Activated CD4-positive, alpha-beta T cell treated with anti-CD3 and anti-CD28 coated beads, Interleukin-2, Interleukin-6, amounts not matched to agents 100 ng/mL and 50 ng/mL, durations not matched to agents 16 hours and 8 hours (primary cell): ENCODE data around the gene APOA1.
"Not testable (repeated sequence)": the region's sequence is repeated elsewhere in the genome, so short reads cannot be mapped to it uniquely, and the experiment has no call there.

Experiments used
- DNase-seq: peaks from one replicate; pipeline ENCODE4 v3.0.0-alpha.2; 2020

APOA1 gene

DNA sequence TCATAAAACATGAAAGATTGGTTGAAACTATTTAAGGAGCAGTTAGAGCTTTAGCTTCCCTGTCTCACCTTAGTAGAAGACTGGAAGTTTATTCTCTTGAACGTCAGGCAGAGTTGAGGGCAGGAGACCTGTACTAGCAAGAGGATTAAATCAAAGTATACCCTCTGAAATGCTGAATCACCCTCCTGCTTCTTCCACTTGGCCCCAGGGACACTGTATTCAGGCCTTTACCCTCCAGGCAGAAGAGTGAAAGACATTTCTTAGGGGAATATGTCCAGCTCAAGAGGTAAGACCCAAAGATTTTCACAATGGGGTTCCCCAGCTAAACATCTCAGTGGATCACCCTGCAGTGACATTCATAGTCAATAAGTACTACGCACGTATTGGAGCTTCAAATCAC, 26.2 kb downstream of the APOA1 start:
- no peak for DNase-seq

- DNase-seq = no peak
These were observed 28.9 kb downstream of the APOA1 start for GRCh38 chr11:116808262-116809175.

GRCh38 chr11:116807601-116808261, 29.7 kb downstream of the APOA1 start:
- no peak for DNase-seq

DNA sequence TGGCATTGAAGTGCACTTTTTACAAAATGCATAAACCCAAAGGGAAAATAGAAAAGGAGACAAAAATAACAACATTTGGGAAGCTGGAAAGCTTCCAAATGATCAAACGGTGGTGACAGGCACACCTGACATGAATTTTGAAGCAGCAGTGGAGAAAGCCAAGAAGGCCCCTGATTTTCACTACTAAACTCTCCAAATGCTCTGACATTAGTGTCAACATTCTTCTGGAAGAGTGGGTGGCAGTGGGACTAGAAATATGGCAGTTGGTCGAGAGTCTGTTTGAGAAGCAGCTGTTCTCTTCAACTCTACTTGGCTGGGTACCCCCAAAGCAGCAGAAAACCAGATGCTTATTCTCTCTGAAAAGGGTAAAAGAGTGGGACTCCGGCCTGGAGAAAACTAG, 33.4 kb downstream of the APOA1 start:
- DNase-seq = no peak

DNA sequence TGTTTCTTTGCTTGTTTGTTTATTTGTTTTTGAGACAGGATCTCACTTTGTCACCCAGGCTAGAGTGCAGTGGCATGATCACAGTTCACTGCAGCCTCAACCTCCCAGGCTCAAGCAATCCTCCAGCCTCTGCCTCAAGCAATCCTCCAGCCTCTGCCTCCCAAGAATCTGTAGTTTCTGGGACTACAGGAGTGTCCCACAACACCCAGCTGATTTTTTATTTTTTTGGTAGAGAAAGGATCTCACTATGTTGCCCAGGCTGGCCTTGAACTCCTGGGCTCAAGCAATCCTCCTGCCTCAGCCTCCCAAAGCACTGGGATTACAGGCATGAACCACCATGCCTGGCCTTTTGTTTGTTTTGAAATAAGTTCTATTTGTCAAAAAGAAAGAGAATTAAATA, 35.8 kb downstream of the APOA1 start:
- not testable (repeated sequence) for DNase-seq

GRCh38 chr11:116800610-116801009, 36.8 kb downstream of the APOA1 start:
- no peak for DNase-seq

- DNase-seq = peak; percentile 41
These were observed 39.1 kb downstream of the APOA1 start for GRCh38 chr11:116798368-116798767.

GRCh38 chr11:116797816-116798215, 39.6 kb downstream of the APOA1 start:
- DNase-seq = no peak

DNA sequence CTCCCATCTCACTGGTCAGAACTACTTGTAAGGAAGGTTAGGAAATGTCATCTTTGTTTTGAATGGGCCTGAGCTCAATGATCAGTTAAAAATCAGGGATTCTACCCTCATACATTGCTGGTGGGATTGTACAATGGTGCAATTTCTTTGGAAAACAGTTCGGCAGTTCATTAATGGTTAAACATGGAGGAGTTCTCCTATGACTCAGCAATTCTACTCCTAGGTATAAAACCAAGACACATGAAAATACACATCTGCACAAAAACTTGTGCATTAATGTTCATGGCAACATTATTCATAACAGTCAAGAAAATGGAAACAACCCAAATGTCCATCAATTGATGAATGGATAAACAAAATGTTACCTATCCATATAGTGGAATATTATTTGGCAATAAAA, 40.9 kb downstream of the APOA1 start:
- no peak for DNase-seq

DNA sequence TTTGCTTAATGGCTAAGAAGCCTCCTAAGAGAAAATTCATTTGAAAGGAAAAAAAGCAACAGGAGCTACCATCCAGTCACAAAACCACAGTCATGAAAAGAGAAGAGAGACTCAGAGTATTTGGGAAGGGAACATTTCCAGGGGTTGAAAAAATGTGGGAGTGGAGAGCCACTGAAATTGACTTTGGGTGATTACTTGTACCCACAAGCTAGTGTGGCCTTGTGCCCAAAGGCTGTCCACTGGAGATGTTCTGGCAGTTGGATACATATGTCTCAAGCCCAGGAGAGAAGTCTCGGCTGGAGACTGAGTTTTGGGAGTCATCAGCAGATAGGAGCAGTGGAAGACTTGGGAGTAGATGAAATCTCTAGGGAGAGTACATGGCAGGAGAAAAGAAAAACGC, 42.6 kb downstream of the APOA1 start:
- DNase-seq = no peak

GRCh38 chr11:116793772-116794097, 43.7 kb downstream of the APOA1 start:
- DNase-seq = no peak

DNA sequence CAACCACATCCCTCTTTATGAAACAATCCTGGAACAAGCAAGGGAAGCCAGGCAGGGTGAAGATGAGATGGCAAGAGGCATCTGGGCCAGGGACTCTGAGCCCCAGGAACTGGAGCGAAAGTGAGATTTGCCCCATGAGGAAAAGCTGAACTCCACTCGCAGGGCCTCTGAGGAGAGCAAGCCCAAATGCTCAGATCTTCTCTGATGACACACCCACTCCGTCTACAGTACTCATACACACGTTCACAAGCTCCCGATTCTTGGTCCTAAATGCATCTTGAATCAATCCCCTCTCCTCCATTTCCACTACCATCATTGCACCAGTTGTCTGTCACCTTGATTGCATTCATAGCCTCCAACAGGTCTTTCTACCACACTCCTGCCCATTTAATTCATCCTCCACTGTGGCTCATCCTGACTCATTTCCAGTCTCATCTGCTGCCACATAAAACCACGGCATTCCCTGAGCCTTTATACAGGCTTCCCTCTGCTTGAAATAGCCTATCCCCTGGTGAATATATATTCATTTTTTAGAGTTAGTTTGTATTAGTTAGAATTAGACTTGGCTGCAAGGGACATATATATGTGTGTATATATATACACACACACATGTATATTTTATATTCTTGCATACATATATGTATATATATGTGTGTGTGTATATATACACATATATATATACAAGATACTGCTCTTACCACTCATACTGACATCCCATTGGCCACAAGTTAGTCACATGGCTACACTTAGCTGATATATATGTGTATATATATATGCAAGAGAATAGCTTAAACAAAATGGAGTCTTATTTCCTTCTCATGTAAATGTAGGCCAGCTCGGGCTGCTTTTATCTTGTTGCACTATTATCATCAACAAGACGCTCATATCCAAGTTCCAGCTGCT, 44.3 kb downstream of the APOA1 start:
- no peak for DNase-seq

DNA sequence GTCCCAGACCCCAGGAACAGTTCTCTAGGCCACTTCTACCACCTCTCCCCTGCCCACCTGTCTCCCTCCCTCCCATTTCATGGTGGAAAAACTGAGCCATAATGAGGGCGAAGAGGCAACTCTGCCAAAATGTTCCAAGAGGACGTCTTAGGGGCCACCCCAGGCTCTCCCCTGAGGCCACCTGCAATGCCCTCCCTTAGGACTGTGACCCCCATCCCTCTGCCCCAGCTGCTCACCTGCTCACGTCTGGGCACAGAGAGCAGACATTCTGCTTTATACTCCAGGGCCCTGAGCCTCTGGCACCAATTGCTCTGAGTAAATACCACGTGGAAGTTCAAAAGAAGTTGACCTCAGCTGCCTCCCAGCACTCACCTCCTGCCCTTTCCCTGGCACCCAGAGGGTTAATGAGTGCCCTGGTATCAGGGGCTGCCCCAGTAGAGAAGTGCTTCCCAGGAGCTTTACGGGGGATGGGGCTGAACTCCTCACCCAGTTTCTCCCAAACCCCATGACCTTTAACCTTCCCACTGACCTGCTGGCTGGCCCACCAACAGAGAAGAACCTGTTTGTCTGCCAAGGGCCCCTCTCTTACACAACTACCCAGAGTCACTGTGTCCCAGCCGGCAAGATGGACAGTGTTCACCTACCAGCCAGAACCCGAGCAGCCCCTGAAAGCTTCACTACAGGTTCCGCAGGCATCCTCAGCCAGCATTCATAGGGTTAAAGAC, 45.1 kb downstream of the APOA1 start:
- DNase-seq = no peak

GRCh38 chr11:116791813-116792143, 45.6 kb downstream of the APOA1 start, which contains the start of gene APOA5:
APOA5 (minus strand) TSS chr11:116791879; CDS start chr11:116791860, 19 bp downstream.
- DNase-seq = no peak

GRCh38 chr11:116791002-116791812, 46.2 kb downstream of the APOA1 start:
- peak; percentile 82 for DNase-seq

GRCh38 chr11:116790167-116791001, 47.0 kb downstream of the APOA1 start:
- DNase-seq = no peak

DNA sequence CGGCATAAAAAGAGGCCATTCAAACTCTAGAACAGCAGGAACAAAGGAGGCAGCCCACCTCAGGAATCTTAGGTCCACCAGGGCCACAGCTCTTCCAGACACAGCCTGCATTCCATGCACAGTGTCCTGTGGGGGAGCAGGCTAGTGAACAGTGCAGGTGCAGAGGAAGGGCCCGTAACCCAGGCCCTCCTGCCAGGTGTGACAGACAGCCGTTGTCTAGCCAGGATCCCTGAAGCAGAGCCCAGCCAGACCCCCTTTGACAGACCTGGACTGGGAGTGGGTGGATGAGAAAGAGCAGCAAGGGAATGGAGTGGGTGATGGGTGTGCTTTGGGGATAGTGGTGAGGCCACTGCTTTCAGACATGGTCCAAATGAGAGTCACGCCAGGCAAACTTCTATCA, 48.4 kb downstream of the APOA1 start:
- DNase-seq = no peak

DNA sequence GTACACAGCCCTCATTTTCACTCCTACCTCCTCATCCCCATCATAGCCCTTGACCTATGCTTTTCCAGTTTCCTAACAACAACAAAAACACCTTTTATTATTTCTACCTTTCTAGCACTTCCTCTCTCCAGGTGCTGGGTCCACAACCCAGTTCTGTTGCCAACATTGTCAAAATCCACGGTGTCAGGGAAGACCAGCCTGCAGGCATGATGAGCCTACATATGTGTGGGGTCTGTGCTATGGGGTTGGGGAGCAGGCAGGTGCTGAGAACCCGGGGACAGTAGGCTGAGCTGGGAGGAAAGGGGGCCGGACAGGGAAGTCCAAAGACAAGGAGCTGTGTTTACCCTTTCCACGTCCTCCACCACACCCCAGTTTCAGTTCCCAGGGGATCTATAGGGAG, 48.9 kb downstream of the APOA1 start:
- no peak for DNase-seq

DNA sequence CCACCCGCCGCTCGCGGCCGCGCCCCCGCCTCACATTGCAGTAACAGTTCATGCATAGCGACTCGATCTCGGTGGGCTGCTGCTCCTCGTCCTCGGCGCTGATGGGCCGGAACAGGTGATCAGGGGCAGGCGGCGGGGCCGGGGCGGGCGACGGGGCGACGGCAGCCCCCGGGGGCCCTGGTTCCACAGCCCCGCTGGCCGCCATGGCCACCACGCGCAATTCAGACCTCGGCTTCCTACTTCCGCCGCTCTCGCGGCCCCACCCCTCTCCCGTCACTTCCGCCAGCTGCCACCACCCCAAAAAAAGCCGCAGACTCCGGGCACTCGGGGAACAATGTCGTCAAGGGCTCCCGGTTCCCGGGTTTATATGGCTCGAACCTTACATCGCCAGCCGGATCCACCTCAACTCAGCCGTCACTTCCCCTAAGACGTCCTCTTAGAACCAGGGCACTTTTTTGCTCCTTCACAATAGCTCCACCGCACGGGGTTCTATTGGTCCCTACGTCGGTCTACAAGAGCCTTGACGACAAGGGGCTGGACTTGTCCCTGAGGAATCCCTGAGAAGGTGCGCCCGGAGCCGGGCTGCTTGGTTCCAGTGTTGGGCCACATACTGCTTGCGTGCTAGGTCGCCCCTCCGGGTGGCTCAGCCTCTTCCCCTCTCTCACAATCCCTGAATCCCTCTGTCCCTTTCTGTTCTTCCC, 49.5 kb downstream of the APOA1 start, which contains the start of gene ZPR1:
Gene ZPR1, minus strand, starts transcription at position 238 of the 701 bp plus-strand sequence. Its CDS starts 33 bp downstream, at position 205.
- peak; percentile 88 for DNase-seq

GRCh38 chr11:116787436-116787785, 50.0 kb downstream of the APOA1 start:
- no peak for DNase-seq
